HG02885 (cell line): ENCODE measurements around the gene MEGF6.

Experiments used
- ATAC-seq: cut with Tn5 transposase; IDR thresholded peaks from one replicate; pipeline ENCODE4 v1.9.1; 2021; ENCODE audit warnings: mild to moderate bottlenecking; ENCODE audit not compliant: unreplicated experiment, poor library complexity

MEGF6 gene

DNA sequence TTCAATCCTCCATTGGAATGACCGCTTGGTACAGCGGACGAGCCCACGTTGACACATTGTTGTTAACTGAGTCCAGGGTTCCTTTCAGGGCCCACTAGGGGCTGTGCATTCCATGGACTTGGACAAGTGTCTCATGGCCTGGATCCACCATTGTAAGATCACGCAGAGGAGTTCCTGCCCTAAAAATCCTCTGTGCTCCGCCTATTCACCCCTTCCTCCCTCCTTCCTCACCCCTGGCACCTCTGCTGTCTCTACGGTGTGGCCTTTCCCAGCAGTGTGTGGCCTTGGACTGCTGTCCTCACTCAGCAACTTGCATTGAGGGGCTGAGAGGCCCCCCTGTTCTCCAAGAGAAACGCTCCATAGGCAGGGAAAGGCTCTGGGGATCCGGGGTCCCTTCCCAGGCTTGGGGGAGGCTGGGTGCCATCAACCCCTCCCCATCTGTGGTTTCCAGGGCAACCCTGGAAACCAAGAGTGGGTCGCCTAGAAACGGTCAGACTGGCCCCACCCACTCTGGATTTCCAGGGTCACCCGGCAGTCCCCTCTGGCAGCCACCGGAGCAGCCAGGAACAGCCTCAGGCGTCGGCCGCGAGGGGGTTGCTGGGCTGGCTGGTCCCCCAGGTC is 50.9 kb downstream of the MEGF6 start:
- ATAC-seq = no peak

DNA sequence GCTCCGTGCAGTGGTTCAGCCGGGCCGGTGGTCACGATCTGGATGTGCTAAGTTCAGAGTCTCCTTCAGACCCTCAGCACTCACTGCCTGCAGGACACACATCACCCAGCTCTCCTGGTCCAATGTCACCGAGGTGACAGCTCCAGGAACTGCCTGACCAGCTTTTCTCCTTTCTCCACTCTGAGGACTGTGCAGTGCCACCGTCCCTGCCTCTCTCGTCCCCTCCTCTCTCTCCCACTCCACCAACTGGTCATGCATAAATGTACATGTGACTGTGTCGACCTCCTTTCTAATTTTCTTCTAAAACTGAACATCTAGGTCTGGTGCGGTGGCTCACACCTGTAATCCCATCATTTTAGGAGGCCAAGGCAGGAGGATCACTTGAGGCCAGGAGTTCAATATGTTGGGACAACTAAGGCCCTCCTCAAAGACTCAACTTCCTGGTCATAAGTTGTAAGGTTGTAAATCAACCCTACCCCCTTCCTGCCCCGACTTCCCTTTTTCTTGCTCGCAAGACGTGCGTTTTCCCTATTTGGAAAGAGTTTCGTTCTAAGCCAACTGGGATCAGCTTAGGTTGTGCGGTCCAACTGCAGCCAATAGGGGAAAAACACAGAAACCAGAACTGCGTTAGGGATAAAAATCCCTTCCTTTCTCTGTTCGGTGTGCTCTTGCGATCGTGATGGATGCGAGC is 53.1 kb downstream of the MEGF6 start:
- no peak for ATAC-seq

DNA sequence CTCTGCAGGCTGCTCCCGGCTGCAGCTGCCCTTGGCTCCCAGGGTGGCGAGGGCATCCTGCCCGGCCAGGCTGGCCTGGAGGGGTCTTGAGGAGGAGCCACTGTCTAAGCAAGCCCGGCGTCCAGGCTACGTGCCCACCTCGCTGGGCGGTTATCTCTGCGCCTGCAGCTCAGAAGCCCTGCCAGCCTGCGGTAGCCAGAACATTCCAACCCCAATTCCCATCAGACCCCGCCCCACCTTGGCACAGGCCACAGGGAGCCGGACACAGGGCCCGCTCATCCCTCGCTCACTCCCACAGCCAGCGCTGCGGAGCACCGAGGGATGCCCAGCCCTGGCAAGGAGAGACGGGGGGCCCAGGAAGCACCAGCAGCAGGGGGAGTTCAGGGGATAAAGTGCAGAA is 53.9 kb downstream of the MEGF6 start:
- no peak for ATAC-seq

DNA sequence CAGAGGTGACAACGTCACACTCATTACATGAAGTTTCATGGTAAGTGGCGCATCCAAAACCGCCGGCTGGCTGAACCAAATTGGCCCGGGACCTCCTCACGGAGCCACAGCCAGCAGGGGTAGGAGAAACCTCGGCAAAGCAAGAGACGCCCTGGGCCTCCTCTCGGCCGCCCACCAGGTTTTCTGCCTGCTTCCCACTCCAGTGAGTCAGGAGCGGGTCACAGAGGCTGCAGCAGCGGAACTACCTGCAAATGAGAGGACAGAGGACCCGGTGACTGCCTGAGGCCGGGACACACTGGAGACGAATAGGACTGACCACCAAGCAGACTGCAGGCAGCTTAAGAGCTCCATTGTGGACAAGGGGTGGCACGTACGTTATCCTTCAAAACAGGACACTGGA is 55.0 kb downstream of the MEGF6 start:
- no peak for ATAC-seq

DNA sequence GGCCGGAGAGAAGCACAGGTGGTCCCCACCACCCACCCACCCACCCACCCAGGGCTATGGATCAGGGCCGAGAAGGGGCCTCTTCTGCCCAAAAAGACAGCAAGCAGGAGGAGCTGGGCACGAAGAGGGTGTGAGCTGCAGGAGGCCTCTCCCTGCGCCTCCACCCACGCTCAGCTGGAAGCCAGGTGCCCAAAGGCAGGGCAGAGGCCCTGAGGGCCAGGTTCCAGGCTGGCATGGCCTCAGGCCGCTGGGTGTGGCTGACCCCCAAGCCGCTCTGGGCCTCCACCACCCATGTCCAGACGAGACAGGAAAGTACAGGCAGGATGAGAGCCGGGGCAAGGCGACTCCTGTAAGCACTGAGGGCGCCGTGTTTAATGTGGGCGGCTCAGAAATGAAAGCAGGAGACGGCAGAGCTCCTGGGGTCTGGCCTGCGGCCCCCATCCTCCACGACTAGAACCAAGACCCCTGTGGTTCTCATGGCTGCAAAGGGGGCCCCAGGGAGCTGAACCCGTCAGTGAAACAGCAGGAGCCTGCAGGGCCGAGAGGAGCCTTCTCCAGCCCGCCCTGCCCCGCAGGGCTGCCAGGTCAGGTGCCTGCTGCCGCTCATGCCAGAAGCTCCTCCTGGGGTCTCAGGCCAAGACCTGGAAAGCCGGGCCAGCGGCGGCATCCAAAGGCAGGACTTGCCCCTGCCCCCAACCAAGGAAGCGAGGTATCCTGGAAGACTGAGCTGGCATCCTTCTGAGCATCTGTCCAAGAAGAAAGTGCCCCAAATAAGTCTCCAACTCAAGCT is 56.0 kb downstream of the MEGF6 start:
- no peak for ATAC-seq

DNA sequence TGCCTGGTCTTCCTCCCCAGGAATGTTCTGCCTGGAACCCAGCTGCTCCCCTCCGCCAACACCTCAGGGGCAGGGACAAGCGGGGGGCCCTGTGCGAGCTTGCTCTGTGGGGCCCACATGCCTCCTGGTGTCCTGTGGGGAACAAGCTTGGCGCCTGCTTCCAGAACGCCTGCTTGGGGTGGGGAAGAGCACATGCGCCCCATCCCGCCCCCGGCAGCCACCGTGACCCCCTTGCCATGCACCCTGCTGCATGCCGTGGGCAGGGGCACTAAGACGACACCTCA is 57.4 kb downstream of the MEGF6 start:
- no peak for ATAC-seq

DNA sequence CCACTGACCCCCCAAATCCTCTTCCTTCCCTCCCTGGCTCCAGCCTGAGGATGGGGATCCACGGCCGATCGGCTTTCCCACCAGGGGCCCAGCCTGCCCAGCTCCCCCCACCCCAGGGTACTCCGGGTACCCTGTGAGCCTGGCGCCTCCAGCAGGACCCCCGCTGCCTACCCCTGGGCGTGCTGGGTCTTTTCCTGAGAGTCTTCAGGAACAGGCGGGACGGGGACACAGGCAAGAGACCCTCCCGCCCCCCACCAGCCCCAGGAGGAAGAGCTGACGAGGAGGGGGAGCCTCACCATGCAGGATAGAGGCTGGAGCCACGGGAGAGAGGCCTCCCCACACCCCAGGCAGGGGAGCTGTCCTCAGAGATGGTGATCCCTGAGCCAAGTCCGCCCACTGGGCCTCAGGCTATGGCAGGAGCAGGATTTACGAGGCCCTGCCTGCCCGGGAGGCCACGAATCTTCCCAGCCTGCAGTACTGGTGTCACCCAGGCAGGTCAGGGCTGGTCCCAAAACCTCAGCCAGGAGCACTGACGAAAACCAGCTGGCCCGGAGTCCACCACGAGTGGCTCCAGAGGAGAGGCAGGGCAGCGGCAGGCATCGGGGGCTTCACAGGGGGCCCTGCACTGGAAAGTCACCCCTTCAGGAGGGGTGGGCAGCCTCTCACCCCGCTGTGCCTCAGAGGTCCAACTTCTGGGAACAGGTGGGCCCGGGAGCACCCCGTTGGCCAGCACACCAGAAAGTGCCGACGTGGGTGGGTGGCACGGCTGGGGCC is 58.0 kb downstream of the MEGF6 start:
- ATAC-seq = no peak

DNA sequence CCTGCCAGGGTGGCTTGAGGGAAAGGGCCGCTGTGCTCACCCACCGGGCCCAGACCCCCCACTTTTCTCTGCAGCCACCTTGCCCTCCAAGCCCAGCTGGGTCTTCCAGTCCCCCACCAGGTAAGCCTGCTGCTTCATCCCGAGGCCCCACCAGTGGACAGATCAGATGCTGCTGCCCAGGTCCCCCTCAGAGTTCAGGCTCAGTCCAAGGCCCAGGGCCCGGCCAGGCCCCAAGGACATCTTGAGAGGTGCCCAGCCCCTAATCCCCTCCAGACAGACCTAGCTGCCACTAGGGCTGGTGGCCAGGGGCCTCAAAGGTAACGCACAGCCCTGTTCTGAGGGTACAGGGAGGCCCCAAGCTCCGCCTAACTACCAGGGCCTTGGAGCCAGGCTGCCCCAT is 58.6 kb downstream of the MEGF6 start:
- ATAC-seq = no peak

DNA sequence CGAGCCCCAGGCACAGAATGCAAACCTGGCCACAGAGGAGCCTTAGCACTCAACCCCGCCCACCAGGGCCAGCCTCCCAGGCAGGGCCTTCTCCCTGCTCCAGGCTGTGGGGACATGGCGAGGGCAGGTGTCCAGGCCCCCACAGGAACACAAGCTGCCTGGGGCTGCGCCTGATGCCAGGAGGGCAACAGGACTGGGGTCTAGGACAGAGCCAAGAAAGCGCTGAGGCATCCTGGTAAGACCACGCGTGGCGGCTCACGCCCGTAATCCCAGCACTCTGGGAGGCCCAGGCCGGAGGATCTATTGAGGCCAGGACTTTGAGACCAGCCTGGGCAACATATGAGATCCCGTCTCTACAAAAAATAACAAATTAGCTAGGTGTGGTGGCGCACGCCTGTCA is 59.1 kb downstream of the MEGF6 start:
- no peak for ATAC-seq

DNA sequence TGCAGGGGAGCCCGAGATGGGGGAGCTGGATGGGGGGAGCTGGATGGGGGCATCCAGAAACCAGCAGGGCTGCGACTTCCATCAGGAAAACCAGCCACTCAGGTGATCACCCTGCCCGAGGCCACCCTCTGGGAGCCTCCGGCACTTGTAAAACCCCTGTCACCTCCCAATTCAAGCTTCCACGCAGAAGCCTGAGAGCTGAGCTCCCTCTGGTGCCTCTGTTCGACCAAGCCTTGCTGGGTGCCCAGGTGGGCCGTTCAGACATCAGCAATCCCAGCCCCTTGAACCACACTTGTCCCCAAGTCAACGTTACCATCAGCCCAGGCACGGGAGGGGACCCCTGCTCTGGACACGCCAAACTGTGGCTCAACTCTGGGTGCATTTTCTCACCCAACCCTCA is 59.6 kb downstream of the MEGF6 start:
- no peak for ATAC-seq

DNA sequence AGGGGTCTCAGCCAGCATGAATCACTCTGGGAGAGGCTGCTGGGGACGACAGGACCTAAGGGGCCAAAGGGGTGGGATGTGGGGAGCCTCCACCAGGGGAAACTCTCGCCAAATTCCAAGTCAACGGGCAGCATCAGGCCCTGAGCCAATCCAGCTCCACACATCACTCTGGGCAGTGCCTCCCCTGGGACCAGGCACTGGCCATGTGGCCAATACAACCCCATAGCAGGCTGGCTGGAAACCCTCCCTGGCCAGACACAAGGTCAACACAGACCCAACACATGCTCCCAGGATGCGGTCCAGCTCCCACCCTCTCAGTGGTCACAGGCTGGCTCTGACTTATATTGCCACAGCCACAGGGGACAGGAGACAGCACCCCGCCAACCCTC is 60.0 kb downstream of the MEGF6 start:
- no peak for ATAC-seq

DNA sequence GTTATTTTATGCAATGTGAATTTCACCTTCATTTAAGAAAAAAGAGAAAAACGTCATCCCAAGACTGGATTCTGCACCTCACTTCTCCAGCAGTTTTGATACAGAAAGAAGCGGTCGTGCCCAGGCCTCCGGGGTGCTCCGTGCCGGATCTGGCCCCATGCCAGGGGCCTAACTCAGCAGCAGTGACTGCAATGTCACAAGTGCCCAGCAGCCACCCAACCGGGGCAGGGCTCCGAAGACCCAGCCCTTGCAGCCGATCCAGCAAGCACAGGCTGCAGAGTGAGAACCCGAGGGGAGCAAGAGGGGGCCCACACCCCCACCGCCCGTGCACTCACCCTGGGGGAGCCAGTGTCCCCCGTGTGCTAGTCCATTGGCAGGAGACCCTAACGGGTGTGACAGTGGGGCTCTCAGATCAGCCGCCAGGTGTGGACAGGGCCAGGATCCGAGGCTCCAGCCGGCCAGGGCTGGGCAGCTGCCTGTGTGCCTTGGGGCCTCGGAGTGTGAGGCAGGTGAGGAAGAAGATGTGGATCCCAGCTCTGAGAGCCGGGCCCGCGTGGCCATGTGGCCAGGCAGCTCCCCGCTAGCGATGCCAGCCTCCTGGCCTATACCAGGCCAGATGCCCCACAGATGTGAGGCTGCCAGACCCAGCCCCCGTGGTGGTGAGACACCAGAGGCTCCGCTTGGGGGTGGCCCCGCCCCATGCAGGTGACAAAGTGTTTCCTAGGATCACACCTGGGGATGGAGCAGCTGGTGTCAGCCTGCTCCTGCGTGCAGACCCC is 60.6 kb downstream of the MEGF6 start:
- ATAC-seq = no peak

DNA sequence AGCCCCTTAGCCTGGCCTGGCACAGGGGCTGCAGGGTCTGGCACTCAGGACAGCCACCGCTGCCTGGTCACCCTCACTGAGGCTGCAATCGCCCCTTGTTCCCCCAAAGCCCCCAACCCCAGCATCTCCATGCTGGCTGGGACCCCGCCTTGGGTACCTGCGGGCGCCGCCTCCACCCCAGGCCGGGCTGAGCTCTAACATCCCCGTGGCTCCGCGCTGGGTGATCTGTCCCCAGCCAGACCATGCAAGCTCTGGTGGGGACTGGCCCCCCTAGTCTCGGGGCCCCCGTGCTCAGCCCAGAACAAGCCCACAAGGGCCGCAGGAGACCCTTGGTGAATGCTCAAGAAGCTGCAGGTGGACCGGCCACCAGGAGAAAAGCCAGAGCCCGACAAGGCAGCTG is 62.4 kb downstream of the MEGF6 start:
- ATAC-seq = no peak

DNA sequence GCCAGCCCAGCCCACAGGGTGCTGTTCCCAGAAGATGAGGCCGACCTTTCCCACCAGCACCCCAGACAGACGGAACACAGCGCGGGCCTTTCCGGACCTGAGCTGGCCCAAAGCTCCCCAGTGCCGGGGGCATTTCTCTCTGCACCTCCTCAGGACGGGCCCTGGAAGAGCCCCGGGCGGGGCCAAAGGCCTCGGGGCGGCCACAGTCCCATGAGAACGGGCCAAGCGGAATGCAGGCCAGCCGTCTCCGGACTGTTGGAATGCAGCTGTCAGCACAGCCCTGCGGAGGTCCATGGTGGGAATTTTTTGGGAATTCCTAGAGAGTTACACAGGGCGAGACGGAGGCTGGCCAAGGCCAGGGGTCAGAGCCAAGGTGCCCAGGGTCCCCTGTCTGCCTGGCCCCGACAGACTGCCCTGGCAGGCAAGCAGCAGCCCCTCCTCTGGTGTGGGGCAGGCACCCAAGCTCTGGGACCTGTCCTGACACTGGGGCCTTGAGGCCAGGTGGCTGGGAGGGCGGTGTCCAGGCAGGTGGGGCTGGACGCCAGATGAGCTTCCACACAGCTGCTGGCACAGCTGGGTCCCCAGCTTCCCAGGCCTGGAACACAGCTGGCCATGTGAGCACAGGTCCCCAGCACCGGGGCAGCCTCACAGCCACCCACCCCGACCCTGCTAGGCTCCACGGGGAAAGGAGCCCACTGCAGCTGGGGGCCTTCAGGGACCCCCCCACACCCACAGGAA is 63.0 kb downstream of the MEGF6 start:
- no peak for ATAC-seq

DNA sequence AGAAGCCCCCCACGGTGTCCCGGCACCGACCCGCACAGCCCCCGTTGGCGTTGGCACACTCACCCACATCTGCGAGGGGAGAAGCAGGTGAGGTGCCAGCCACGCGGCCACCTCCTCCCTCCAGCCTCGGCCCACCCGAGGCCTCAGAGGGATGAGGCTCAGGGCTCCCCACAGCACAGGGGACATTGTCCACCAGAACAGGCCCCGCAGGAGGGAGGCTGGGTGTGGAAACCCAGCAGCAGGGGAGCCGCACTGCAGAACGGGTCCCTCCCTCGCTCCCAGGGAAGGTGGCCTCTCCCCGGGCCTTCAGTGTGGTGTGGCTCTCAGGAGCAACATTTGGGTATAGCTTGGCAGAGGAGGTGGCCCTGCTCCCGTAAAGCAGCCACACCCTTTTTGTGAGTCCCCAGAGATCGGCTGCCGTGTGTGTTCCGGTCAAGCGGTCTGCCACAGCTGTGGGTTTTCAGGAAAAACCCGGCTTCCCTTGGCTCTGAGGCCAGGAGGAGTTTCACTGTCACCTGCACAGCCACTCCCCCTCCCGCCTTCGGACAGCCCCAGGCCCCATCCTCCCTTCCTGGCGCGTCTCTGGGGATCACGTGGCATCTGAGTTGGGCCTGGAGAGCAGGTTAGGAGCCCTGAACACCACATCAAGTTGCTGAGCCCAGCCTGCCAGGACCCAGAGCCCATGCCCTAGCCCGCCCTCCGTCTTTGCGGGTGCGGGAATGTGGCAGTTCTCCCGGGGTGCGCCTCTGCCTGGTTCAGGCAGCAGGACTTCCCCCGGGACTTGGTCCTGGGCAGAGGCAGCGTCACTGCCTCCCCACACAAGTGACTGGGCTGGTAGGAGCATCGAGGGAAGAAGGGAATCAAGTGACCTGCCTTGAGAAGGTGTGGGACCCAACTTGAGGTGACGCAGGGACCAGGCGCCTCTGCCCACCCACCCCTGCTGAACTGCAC is 64.0 kb downstream of the MEGF6 start:
- ATAC-seq = no peak

DNA sequence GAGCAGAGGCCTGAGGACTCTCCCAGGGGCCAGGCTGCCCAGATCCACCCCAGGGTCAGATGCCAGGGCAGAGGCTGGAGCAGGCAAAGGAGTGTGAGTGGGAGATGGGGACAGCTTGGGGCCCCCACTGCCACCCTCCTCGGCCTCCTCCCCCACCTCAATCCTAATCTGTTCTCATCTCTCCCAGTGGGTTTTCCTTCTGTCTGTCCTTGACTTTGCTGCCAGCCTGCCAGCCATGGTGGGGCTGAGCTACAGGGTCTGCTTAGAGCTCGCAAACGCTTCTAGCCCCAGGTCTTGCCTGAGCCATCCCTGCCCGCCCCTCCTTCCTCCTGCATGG is 65.3 kb downstream of the MEGF6 start:
- no peak for ATAC-seq

DNA sequence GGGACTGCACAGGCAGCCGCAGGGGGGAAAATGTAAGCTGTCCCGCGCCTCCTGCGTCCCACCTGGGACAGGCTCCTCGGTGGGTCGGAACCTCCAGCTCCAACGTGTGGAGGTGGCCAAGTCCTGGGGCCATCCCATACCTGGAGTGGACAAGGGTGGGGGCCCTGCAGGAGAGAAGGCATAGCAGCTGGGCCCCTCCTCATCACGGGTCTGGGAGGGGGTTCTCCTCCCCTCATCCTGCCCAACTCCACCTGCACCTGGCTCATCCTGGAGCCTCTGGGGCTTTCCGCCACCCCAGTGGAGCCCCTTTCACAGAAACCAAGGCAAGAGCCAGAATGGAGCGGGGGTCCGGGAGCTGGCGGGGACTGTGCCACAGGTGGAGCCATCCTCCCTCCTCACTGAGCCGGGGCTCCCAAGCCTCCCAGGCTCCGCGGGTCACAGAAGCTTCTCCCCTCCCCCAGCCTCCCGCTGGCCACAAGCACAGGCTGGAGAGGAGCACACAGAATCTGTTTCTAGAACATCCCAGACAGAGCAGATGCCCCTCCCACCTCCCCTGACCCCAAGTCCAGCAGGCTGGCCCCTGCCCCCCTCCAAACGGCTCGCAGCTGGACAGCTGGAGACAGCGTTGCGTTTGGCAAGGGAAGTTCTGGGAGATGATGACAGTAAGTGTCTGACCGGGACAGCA is 65.8 kb downstream of the MEGF6 start:
- no peak for ATAC-seq
